ENCODE results near the gene ZCCHC2.
A peak's percentile ranks its signal among the peaks of the same experiment; 100 is the strongest.

Gene ZCCHC2

GRCh38 chr18:62538881-62539280 lies 16.1 kb downstream of the ZCCHC2 start:
- DNase-seq (ENCODE audit: low spot score): no peak

GRCh38 chr18:62539284-62540165 lies 16.7 kb downstream of the ZCCHC2 start:
- DNase-seq (ENCODE audit: low spot score): no peak

- no peak for DNase-seq (ENCODE audit: low spot score)
Observed at GRCh38 chr18:62543021-62543420, 20.2 kb downstream of the ZCCHC2 start.

- DNase-seq (ENCODE audit: low spot score): no peak
Observed at GRCh38 chr18:62545098-62545497, 22.3 kb downstream of the ZCCHC2 start.

- DNase-seq (ENCODE audit: low spot score): no peak
Observed at GRCh38 chr18:62549755-62550154, 26.9 kb downstream of the ZCCHC2 start.

- no peak for DNase-seq (ENCODE audit: low spot score)
Observed at GRCh38 chr18:62550746-62551145, 27.9 kb downstream of the ZCCHC2 start.

- DNase-seq (ENCODE audit: low spot score): no peak
Observed at GRCh38 chr18:62551972-62552513, 29.2 kb downstream of the ZCCHC2 start.

- no peak for DNase-seq (ENCODE audit: low spot score)
Observed at GRCh38 chr18:62554061-62554815, 31.4 kb downstream of the ZCCHC2 start.

GRCh38 chr18:62555135-62555534 lies 32.3 kb downstream of the ZCCHC2 start:
- DNase-seq (ENCODE audit: low spot score): no peak

GRCh38 chr18:62556397-62556796 lies 33.6 kb downstream of the ZCCHC2 start:
- no peak for DNase-seq (ENCODE audit: low spot score)

- DNase-seq (ENCODE audit: low spot score): no peak
Observed at GRCh38 chr18:62558015-62558663, 35.3 kb downstream of the ZCCHC2 start.

- no peak for DNase-seq (ENCODE audit: low spot score)
Observed at GRCh38 chr18:62564044-62564443, 41.2 kb downstream of the ZCCHC2 start.

GRCh38 chr18:62566199-62566598 lies 43.4 kb downstream of the ZCCHC2 start:
- DNase-seq (ENCODE audit: low spot score): peak; percentile 24

GRCh38 chr18:62566818-62567217 lies 44.0 kb downstream of the ZCCHC2 start:
- DNase-seq (ENCODE audit: low spot score): no peak

GRCh38 chr18:62569081-62569655 lies 46.3 kb downstream of the ZCCHC2 start:
- DNase-seq (ENCODE audit: low spot score): no peak

- no peak for DNase-seq (ENCODE audit: low spot score)
Observed at GRCh38 chr18:62571037-62571436, 48.2 kb downstream of the ZCCHC2 start.

GRCh38 chr18:62571648-62572047 lies 48.8 kb downstream of the ZCCHC2 start:
- no peak for DNase-seq (ENCODE audit: low spot score)

GRCh38 chr18:62572456-62572855 lies 49.6 kb downstream of the ZCCHC2 start:
- DNase-seq (ENCODE audit: low spot score): no peak

GRCh38 chr18:62574776-62575175 lies 52.0 kb downstream of the ZCCHC2 start:
- no peak for DNase-seq (ENCODE audit: low spot score)

- DNase-seq (ENCODE audit: low spot score): no peak
Observed at GRCh38 chr18:62576271-62576670, 53.4 kb downstream of the ZCCHC2 start.

- DNase-seq (ENCODE audit: low spot score): no peak
Observed at GRCh38 chr18:62576845-62577512, 54.2 kb downstream of the ZCCHC2 start.

Data from AG20443 (cell line).